HG02884 (cell line): ENCODE results near the gene C19orf47.
A peak's percentile ranks its signal among the peaks of the same experiment; 100 is the strongest.

Experiments used
- ATAC-seq: cut with Tn5 transposase; IDR thresholded peaks from one replicate; pipeline ENCODE4 v1.9.1; 2021; ENCODE audit warnings: mild to moderate bottlenecking, moderate library complexity; ENCODE audit not compliant: unreplicated experiment

Gene C19orf47, protein sequence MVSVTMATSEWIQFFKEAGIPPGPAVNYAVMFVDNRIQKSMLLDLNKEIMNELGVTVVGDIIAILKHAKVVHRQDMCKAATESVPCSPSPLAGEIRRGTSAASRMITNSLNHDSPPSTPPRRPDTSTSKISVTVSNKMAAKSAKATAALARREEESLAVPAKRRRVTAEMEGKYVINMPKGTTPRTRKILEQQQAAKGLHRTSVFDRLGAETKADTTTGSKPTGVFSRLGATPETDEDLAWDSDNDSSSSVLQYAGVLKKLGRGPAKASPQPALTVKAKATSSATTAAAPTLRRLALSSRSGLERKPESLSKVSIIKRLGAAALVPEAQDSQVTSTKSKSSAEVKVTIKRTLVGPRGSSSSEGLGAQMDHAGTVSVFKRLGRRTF

GRCh38 chr19:40348125-40348913 lies at the start of gene C19orf47, which contains the start of gene PLD3:
Gene C19orf47, minus strand, starts transcription at chr19:40348397. Its CDS starts 6,540 bp downstream, at chr19:40341857.
Gene PLD3, plus strand, starts transcription at chr19:40348695. Its CDS starts 17,789 bp downstream, at chr19:40366484.
- peak; percentile 79 for ATAC-seq

GRCh38 chr19:40397568-40397906 lies 49.3 kb upstream of the C19orf47 start:
- no peak for ATAC-seq

DNA sequence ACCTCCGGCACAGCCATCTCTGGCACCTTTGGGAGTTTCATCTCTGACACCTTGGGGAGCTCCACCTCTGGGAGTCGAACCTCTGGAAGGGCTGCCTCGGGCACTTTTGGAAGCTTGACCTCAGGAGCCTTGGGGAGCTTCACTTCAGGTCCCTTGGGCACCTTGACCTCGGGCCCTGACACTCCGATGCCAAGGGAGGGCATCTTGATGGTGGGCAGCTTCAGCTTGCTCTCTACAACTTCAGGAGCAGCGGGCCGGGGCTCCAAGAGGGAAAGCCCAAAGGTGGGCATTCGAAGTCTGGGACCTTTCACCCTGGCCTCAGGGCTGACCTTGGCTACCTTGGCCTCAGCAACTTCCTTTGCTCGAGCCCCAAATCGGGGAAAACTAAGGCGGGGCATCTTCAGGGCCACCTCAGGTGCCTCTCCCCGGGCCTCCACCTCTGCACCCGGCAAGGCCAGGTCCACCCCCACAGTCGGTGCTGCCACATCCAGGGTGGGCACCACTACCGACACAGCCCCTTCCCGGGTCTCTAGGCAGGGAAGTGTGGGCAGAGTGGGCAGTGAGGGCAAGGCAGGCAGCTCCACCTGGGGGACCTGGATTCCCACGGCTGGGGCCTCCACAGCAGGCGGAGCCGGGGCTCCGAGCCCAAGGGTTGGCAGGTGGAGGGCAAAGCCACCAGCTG lies 48.8 kb upstream of the C19orf47 start:
- ATAC-seq = no peak

GRCh38 chr19:40395956-40396355 lies 47.8 kb upstream of the C19orf47 start:
- no peak for ATAC-seq

DNA sequence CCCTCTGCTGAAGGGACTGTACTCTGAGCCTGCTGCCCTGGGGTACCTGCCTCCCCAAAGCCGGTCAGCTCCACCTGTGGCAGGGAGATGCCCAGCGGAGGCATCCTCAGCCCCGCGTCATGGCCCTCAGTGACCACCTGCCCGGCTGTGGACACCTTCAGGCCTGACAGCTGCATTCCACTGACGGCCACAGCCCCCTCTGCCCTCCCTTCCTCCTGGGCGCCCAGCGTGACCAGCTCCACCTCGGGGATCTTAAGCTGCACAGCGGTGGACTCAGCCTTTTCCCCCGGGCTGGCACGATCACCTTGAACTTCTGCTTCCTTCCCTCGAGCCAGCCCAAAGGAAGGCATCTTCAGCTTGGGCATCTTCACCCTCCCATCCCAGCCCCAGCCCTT lies 46.6 kb upstream of the C19orf47 start:
- no peak for ATAC-seq

GRCh38 chr19:40393894-40394815 lies 46.0 kb upstream of the C19orf47 start:
- ATAC-seq = no peak

DNA sequence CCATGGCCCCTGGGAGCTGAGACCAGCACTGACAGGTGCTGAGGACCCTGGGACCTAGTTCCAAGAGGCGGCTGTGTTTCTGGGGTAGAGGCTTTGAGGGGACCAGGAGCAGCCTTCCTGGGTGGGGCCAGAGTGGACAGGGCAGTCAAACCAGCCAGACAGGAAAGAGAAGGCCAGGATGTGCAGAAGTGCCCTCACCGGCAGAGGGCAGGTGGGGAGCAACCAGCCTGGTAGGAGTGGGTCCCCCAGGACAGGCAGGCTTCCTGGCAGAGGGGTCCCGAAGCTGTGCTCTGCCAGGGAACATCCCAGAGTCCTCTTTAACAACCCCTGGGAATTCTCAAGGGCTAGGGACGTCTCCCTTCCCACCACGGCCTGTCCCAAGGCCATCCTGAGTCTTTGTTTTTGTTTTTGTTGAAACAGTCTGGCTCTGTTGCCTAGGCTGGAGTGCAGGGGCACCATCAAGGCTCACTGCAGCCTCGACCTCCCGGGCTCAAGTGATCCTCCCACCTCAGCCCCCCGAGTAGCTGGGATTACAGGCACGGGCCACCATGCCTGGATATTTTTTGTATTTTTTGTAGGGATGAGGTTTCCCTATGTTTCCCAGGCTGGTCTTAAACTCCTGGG lies 44.8 kb upstream of the C19orf47 start:
- ATAC-seq = no peak

- no peak for ATAC-seq
Observed at GRCh38 chr19:40392123-40392522, 43.9 kb upstream of the C19orf47 start.

GRCh38 chr19:40390084-40390742 lies 42.0 kb upstream of the C19orf47 start, which contains the start of gene HIPK4:
Gene HIPK4, minus strand, starts transcription at chr19:40390181. Its CDS starts 279 bp downstream, at chr19:40389902.
- no peak for ATAC-seq

DNA sequence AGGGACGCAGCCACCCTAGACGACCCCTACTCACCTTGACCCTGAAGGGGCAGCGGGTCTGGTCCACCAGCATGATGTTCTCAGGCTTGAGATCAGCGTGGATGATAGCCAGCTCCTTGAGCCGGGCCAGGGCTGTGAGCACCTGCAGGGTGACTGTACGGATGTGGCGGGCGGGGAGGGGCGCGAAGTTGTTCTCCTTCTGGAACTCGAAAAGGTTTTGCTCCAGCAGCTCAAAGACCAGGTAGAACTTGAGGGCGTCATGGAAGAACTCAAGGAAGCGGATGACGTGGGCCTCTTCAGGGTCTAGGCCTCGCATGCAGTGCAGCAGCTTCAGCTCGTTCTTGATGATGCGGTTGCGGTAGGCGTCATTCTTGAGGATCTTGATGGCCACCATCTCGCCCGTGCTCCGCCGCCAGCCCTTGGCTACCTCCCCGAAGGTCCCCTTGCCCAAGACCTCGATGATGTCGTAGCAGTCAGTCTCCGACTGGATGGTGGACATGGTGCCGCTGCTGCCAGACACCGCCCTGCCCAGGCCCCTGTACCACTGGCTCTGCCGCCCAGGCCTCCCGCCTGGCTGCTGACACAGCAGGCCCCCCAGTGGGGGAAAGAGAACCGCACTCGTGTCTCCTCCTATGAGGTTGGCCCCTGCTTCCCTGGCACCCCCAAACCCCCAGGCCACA lies 41.3 kb upstream of the C19orf47 start:
- no peak for ATAC-seq

GRCh38 chr19:40388481-40388880 lies 40.3 kb upstream of the C19orf47 start:
- ATAC-seq = no peak

- ATAC-seq = no peak
Observed at GRCh38 chr19:40387155-40387554, 39.0 kb upstream of the C19orf47 start.

GRCh38 chr19:40383668-40384248 lies 35.6 kb upstream of the C19orf47 start:
- no peak for ATAC-seq

DNA sequence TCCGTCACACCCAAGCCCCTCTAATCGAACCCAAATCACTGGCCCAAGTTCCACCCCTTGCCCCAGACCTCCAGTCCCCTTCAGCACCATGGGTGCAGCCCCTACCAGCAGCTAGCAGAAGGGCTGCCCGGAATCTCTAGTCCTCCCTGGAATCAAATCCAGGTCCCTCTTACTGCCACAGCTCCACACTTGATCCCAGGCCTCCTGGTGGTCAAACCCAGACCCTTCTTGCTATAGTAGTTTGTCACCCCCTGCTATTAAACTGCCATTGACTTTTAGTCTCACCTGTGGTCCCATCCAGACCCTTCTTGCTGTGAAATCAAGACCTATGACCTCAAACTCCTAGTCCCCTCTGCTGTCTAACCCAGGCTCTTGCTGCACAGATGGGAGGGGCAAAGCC lies 33.1 kb upstream of the C19orf47 start:
- no peak for ATAC-seq

DNA sequence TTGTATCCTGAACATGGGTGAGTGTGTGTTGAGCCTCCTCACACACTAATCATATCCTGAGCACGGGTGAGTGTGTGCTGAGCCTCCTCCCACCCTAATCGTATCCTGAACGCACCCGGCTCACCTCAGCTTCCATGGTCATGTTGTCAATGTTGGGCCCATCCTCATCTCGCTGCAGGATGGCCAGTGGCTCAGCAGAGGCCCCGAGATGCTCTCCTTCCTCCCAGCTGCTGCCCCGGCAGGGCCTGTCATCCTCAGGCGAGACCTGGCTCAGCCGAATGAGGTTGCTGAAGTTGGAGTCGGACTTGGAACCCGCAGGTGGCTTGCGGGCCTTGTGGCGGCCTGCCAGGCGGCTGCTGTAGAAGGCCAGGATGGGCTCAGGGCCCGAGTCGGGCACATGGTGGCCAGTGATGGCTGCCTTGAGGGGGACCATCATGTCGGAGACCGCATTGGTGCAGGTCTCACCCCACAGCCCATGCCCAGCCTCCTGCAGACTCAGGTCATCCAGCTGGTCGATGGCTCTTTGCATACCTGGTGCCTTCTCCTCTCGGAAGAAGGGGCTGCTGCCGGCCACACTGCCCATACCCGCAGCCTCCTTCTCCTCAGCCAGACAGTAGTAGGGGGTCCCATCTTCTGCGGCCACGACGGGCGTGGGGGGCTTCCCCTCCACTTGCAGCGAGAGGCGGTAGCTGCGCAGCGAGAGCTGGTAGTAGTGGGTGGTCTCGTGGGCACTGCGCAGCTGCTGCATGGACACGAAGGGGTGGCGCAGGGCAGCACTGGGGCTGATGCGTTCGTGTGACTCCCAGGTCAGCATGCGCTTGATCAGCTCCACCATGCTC lies 32.2 kb upstream of the C19orf47 start:
- ATAC-seq = no peak

- ATAC-seq = no peak
Observed at GRCh38 chr19:40379446-40380198, 31.4 kb upstream of the C19orf47 start.

GRCh38 chr19:40378509-40378908 lies 30.3 kb upstream of the C19orf47 start:
- ATAC-seq = no peak
